Stimulated activated CD4-positive, alpha-beta T cell treated with anti-CD3 and anti-CD28 coated beads, Interleukin-12 subunit alpha, Interleukin-12 subunit beta, amount 100 ng/mL, for 4 hours (primary cell): Measurements from ENCODE around the gene MYH9.
A peak's percentile ranks its signal among the peaks of the same experiment; 100 is the strongest.
"Not testable (repeated sequence)": the region's sequence is repeated elsewhere in the genome, so short reads cannot be mapped to it uniquely, and the experiment has no call there.

Experiments
- DNase-seq: peaks from one replicate; pipeline ENCODE4 v3.0.0-alpha.2; 2020

The MYH9 gene

GRCh38 chr22:36262307-36262706 lies 125.5 kb downstream of the MYH9 start:
- DNase-seq = not testable (repeated sequence)

- not testable (repeated sequence) for DNase-seq
Measured at GRCh38 chr22:36261675-36262074, 126.1 kb downstream of the MYH9 start.

- DNase-seq = no peak
Measured at GRCh38 chr22:36259615-36260300, 128.0 kb downstream of the MYH9 start.

- DNase-seq = no peak
Measured at GRCh38 chr22:36258701-36259614, 128.8 kb downstream of the MYH9 start.

GRCh38 chr22:36257948-36258670 lies 129.7 kb downstream of the MYH9 start:
- no peak for DNase-seq

- no peak for DNase-seq
Measured at GRCh38 chr22:36257308-36257707, 130.5 kb downstream of the MYH9 start.

DNA sequence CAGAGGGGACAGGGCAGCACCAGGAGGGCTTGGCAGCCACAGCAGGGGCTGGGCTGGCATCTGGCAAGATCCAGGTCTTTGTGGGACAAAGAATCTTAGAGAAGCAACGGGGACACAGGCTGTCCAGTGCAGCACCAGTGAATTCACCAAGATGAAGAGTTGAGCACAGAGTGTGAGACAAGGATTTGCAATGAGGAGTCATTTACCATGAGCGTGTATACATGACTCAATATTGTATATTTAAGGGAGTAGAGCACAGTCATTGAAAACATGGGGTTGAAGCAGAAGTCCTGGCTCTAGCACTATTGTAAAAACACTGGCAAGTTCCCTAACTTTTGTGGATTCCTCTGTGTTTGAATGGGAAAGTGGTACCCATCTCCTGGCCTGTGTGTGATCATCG lies 131.3 kb downstream of the MYH9 start:
- DNase-seq = no peak

GRCh38 chr22:36255572-36255971 lies 132.2 kb downstream of the MYH9 start:
- DNase-seq = not testable (repeated sequence)

DNA sequence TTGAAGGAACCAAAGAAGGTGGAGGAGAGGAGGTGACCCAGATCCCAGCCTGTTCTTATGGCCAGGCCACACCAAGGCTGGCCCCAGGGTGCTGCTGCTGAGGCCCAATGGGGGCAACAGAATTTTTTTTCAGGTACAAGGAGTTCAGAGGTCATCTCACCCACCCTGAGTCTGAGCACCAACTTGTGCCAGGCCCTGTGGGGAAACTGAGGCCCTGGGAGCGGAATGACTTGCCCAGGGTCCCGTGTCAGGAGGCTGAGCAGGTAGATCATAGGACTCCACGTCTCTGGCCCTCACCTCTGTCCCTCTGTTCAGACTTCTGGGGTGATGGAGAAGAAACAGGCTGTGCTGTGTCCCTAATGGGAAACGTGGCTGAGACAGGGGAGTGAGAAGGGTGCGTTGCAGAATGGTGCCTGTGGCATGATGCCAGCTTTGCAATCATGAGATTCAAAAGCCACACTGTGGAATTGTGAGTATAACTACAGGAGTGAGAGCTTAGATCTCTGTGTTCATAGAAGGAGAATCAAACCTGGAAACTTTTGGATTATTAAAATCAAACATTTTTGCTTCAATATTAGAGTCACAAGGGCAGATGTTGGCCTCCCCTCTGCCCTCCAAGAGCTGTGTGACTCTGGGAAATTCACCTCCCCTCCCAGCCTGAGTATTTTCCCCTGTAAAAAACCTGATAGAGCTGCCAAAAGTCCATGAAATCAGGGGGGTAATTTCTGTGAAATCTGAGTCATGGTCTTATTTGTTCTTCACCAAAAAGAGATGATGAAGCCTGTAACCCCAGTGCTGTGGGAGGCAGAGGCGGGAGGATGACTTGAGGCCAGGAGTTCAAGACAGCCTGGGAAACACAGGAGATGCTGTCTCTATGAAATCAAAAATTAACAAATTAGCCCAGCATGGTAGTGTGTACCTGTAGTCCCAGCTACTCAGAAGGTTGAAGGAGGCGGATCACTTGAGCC lies 134.0 kb downstream of the MYH9 start:
- peak; percentile 48 for DNase-seq

DNA sequence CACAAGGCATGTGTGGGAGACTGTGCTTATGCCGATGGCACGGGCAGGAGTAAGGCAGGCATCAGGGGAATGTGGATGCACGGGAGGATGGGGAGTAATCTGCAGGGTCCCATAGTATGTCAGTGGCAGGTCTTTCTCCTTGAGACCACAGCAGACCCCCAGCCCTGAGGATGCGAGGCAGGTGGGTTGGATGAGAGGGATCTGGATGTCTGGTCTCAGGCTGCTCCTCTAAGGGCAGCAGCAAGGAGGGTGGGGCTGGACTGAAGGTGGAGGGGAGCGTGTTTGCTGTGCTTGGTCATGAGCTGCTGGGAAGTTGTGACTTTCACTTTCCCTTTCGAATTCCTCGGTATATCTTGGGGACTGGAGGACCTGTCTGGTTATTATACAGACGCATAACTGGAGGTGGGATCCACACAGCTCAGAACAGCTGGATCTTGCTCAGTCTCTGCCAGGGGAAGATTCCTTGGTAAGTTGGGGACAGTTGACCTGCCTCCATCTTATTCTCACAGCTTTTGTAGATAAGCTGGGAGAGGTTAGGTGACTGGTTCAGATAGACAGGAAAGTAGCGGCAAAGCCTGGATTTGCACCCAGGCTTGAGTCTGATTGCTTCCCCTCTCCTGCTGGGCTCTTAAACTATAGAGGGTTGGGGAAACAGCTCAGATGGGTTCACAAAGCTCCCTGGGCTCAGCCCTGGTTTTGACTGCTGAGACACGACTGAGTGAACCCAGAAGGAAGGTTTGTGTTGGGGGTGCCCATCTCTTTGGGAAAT lies 134.8 kb downstream of the MYH9 start, which contains the start of gene APOL1:
TSS of gene APOL1 (plus strand) at position 380 of the 769 bp plus-strand sequence. CDS start 1,823 bp downstream, outside the sequence.
- DNase-seq = no peak

DNA sequence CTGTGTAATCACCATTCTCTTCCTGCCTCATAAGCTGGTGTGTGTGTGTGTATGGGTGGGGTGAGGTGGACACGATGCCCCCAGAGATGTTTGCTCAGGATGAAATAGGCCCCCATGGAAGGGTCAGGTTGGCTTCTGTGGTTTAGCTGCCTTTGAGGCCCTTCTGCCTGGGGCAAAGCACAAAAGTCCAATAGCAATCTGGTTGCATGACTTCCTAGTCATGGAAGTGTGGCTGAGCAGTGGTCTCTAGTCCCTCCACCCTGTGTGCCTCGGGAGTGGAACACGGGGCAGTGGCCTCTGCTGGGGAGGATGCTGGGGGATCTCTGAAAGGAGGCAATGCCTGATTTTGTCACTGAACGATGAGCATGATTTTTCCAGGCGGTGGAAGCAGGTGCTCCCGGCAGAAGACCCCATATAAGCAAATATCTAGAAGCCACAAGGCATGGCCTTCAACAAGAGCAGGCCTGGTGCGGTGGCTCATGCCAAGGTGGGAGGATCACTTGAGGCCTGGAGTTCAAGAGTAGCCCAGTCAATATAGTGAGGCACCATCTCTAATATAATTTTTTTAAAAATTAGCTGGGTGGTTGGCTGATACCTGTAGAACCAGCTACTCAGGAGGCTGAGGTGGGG lies 135.7 kb downstream of the MYH9 start:
- not testable (repeated sequence) for DNase-seq

DNA sequence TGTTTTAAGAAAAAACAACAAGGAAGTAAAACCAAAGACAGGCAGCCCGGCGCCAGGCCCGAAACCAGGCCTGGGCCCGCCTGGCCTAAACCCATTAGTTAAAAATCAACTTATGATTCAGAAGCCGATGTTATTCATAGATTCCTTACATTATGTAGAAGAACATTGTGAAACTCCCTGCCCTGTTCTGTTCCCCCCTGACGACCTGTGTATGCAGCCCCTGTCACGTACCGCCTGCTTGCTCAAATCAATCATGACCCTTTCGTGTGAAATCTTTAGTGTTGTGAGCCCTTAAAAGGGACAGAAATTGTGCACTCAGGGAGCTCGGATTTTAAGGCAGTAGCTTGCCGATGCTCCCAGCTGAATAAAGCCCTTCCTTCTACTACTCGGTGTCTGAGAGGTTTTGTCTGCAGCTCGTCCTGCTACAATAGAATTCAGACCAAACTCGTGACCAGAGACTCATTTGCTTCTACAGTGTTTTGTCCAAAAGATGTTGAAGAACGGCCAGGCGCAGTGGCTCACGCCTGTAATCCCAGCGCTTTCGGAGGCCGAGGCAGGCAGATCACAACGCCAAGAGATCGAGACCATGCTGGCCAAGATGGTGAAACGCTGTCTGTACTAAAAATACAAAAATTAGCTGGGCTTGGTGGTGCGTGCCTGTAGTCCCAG lies 137.3 kb downstream of the MYH9 start:
- DNase-seq = not testable (repeated sequence)

DNA sequence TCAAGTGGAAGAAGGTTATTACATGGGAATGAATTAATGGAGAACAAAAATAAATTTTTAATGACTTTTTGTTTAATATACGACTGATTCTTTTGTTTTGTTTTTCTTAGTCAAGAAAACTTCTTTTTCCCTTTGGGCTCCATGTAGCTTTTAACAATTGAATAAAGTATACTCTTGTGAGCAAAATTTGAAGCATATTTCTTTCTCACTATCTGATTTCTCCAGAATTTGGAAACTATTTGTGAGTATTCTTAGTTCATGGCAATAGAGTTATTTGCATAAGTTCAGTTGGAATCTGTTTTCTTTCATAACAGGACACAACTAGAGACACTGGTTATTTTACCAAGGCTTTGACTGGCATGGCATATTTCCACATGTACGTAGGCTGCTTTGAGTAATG lies 138.6 kb downstream of the MYH9 start:
- no peak for DNase-seq

- DNase-seq = no peak
Measured at GRCh38 chr22:36247955-36248354, 139.8 kb downstream of the MYH9 start.

- no peak for DNase-seq
Measured at GRCh38 chr22:36246718-36247117, 141.0 kb downstream of the MYH9 start.

- no peak for DNase-seq
Measured at GRCh38 chr22:36245805-36246356, 141.9 kb downstream of the MYH9 start.

GRCh38 chr22:36244522-36245391 lies 143.0 kb downstream of the MYH9 start:
- DNase-seq = no peak

- no peak for DNase-seq
Measured at GRCh38 chr22:36243986-36244385, 143.8 kb downstream of the MYH9 start.
